Kidney glomerular epithelial cell (primary cell): ENCODE data around the gene RFTN1.

ENCODE experiments used
- DNase-seq: peaks from one replicate; lab custom pipeline; 2025; lab: John Stamatoyannopoulos, UW

RFTN1 gene

GRCh38 chr3:16377196-16377595, 136.3 kb downstream of the RFTN1 start:
- DNase-seq: no peak

- DNase-seq: no peak
These were observed 137.6 kb downstream of the RFTN1 start for GRCh38 chr3:16375891-16376290.

- DNase-seq: no peak
These were observed 138.6 kb downstream of the RFTN1 start for GRCh38 chr3:16374935-16375245.

- DNase-seq: peak; percentile 3
These were observed 139.2 kb downstream of the RFTN1 start for GRCh38 chr3:16374047-16374934.

- DNase-seq: no peak
These were observed 140.1 kb downstream of the RFTN1 start for GRCh38 chr3:16373341-16373946.

GRCh38 chr3:16372362-16373292, 140.9 kb downstream of the RFTN1 start:
- peak; percentile 50 for DNase-seq

GRCh38 chr3:16370872-16371740, 142.4 kb downstream of the RFTN1 start:
- no peak for DNase-seq

GRCh38 chr3:16370503-16370871, 143.0 kb downstream of the RFTN1 start:
- DNase-seq: no peak

- peak; percentile 30 for DNase-seq
These were observed 143.6 kb downstream of the RFTN1 start for GRCh38 chr3:16369885-16370284.

- DNase-seq: peak; percentile 14
These were observed 144.2 kb downstream of the RFTN1 start for GRCh38 chr3:16369276-16369675.

GRCh38 chr3:16366581-16366980, 146.9 kb downstream of the RFTN1 start:
- no peak for DNase-seq

GRCh38 chr3:16365491-16366128, 147.9 kb downstream of the RFTN1 start:
- DNase-seq: no peak

- DNase-seq: no peak
These were observed 148.5 kb downstream of the RFTN1 start for GRCh38 chr3:16364963-16365362.

- DNase-seq: no peak
These were observed 149.2 kb downstream of the RFTN1 start for GRCh38 chr3:16364323-16364722.

GRCh38 chr3:16363636-16364035, 149.9 kb downstream of the RFTN1 start:
- no peak for DNase-seq

- no peak for DNase-seq
These were observed 150.7 kb downstream of the RFTN1 start for GRCh38 chr3:16362770-16363169.

- no peak for DNase-seq
These were observed 152.4 kb downstream of the RFTN1 start for GRCh38 chr3:16361087-16361486.

- DNase-seq: no peak
These were observed 154.2 kb downstream of the RFTN1 start for GRCh38 chr3:16359331-16359730.

GRCh38 chr3:16358336-16358735, 155.2 kb downstream of the RFTN1 start:
- no peak for DNase-seq

- DNase-seq: no peak
These were observed 156.0 kb downstream of the RFTN1 start for GRCh38 chr3:16357186-16358121.
